ENCODE measurements around the gene GATAD1. TPM values are rescaled to one million over a fixed set of nuclear protein-coding genes. Genes with fewer than 3 reads are reported as not detected.
"Not testable (repeated sequence)": the region's sequence is repeated elsewhere in the genome, so short reads cannot be mapped to it uniquely, and the experiment has no call there.

Gene GATAD1, protein sequence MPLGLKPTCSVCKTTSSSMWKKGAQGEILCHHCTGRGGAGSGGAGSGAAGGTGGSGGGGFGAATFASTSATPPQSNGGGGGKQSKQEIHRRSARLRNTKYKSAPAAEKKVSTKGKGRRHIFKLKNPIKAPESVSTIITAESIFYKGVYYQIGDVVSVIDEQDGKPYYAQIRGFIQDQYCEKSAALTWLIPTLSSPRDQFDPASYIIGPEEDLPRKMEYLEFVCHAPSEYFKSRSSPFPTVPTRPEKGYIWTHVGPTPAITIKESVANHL
- total RNA-seq, result 41.6 and 44.6 TPM in 2 replicates
- polyA plus RNA-seq (2012), result 27.4 TPM

DNA sequence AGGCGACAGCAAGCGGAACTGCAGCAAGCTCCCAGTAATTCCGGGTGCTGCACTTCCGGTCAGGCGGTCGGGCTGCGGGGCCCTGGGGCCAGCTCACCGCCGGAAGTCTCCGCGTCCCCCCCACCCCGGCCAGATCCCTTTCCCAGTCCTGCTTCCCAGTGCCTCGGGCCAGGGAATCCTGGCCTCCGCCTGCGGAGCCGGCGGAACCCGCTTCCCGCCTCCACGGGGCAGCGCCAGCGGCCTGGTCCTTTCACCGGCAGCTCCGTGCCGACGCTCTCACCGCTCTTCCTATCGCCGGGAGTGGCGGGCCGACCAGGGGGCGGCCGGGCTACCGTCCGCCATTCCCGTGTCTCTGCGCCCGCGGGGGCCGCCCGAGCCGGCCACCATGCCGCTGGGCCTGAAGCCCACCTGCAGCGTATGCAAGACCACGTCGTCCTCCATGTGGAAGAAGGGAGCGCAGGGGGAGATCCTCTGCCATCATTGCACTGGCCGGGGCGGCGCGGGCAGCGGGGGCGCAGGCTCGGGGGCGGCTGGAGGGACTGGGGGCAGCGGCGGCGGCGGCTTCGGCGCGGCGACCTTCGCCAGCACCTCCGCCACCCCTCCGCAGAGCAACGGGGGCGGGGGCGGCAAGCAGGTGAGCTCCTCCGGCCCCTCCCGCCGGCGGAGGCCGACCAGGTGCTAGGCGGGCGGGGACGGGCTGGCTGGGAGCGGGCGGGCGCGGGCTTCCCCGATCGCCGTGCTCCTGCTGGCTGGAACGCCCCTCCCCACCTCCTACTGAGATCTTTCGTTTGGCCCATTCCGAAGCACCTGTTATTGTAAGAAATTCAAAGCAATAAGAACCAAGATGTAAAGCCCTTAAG, at the start of gene GATAD1:
Gene GATAD1 (plus strand): TSS at position 138 of the 860 bp plus-strand sequence. CDS start 248 bp downstream, at position 386.
- DNase-seq (ENCODE audit: low read depth), result peak; percentile 97

DNA sequence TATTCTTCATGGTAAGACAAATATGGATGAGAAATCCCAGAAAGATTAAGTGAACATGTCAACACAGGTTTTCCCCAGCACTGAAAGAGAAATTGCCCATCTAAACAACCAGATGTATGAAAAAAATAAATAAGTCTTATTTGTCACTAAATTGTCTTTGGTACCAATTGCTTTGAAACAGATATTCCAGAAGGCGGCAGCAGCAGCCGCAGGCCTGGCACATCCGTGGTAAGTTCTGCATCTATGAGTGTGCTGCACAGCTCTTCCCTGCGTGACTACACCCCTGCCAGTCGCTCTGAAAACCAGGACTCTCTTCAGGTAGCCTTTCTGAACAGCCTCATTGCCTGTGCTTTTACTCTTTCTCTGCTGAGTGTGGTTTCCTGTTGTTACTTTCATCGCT, 49.7 kb upstream of the GATAD1 start:
- DNase-seq (ENCODE audit: low read depth), result no peak

DNA sequence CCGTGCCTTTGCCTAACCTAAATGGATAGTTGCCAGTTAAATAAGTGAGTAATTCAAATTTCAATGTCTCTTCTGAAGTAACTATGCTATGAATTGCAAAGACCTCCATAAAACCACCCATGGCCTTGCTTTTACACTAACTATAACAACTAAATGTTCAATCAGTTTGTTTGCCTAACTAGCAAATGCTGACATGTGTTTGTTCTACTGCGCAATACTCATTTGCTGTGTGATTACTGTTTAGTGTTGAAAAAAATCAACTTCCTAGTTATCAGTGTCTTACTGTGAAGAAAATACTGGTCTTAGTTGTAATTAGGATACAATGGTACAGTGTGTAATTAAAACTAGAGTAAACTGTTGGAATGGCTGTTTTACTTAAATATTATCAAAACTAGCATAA, 47.3 kb upstream of the GATAD1 start:
- DNase-seq (ENCODE audit: low read depth), result no peak

DNA sequence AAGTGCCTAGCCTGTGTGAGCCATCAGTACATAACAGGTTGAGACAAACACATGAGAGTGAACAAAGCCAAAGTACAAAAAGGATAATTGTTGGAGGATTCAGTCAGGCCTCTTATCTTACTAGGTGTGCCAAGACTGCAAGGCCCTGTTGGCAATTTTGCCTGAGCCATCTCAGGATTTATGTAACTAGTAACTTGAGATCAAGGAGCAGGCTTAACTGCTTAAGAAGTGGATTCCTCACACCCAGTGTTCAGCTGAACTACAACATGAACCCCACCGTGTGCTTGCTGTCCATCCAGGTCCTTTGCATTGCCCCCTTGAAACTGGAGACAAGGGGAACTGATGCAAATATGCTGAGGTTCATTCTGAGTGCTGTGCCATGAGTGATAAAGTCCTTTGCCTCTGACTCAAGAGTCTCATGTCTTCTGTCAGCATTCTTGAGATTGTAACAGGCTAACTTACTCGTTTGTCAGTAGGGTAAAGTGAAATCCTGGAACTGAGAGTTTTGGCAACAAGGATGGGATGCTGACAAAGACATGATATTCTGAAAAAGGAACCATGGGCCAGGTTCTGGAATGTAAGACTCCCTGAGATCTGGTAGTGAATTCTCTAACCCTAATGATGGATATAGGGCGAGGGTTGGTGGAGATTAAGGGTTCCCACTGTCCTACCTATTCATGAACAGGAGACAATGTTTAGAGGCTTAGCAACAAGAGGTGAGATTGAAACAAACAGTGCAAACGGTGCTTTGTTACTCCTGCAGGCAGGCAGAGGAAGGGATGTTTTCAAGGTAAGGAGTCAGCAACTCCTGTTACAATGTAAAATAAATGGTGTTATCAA, 44.1 kb upstream of the GATAD1 start:
- peak; percentile 37 for DNase-seq (ENCODE audit: low read depth)

DNA sequence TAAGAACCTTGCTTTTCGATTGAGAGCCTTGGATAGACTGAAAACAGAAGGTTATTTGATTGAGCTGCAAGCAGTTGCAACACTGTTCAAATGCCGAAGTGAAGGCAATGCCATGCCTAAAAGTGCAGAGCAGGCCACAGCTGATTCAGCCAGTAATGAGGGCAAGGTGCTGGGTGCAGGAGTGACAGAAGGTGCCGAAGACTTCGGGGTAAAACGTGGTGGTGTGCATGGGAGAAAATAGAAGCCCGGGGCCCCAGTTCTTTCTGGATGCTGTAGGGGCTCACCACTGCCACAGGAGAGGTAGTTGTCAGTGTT, 43.6 kb upstream of the GATAD1 start:
- DNase-seq (ENCODE audit: low read depth), result no peak

DNA sequence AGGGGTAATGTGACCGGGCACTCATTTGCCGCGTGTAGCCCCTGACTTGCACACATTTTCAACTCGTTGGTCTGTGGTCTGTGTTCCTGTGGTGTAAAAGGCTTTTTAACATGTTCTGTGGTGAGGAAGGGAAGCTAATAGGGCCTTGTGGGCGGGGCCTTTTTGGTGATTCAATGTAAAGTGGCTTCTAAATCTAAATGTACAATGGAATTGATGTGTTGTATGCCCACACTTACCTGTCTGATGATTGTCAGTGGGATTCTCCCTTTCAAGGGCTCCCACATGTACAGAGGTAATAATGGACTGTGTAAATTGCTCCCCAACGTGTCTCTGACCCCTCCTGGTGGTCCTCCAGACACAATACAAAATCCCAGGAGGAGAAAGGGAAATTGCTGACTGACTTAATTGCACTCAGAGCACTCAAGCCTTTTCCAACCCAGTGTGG, 43.1 kb upstream of the GATAD1 start:
- no peak for DNase-seq (ENCODE audit: low read depth)

DNA sequence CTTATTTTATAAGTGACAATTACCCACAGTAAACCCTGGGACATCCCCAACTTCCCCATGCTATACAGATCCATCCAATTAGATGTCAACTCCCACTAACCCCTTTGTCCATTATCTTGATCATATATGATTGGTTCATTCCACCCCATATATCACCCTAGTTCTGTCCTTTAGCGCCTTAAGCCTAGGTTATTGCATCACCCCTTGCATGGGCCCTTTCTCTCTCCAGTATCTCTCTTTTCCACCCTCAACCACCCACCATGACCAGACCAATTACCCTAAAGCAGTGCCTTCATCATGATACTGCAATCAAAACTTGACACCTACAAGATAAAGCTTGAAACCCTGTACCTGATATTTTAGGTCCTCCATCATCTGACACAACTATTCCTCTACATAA, 37.9 kb upstream of the GATAD1 start:
- no peak for DNase-seq (ENCODE audit: low read depth)

DNA sequence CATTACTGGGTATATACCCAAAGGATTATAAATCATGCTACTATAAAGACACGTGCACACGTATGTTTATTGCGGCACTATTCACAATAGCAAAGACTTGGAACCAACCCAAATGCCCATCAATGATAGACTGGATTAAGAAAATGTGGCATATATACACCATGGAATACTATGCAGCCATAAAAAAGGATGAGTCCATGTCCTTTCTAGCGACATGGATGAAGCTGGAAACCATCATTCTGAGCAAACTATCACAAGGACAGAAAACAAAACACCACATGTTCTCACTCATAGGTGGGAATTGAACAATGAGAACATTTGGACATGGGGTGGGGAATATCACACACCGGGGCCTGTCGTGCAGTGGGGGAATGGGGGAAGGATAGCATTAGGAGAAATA, 37.1 kb upstream of the GATAD1 start:
- not testable (repeated sequence) for DNase-seq (ENCODE audit: low read depth)

DNA sequence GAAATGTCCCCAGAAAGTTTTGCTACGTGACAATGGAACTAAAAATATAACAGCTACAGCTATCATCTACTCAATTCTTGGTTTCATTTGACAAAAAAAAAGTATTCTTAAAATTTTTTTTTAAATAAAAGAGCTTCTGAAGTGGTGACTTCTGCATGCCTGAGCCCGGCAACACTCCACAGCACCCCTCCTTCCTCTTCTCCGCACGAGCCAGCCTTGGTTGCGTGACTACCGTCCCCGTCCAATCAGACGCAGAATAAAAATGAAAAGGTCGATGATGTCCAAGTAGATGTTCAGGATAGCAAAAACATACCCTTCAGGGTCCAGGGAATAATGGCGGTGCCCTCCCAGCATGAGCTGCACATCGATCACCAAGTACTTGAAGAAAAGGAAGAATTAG, 34.5 kb upstream of the GATAD1 start:
- DNase-seq (ENCODE audit: low read depth), result no peak

DNA sequence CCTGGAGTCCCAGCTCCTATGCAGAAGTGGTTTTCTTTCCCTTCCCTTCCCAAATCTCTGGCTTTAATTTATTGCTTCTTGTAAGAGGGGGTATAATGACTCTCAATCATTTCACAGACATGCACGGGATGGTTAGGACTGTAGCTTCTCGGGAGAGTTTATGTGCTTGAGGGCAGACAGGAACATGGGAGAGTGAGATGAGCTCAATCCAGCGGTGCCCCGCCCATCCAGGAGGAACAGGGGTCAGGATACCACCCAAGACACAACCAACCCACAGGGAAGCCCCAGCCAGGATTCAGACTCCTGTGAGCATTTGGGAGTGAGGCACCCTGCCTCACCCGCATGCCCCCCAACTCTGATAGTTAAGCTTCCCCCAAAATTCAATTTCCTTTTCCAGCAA, 33.7 kb upstream of the GATAD1 start:
- DNase-seq (ENCODE audit: low read depth), result no peak

DNA sequence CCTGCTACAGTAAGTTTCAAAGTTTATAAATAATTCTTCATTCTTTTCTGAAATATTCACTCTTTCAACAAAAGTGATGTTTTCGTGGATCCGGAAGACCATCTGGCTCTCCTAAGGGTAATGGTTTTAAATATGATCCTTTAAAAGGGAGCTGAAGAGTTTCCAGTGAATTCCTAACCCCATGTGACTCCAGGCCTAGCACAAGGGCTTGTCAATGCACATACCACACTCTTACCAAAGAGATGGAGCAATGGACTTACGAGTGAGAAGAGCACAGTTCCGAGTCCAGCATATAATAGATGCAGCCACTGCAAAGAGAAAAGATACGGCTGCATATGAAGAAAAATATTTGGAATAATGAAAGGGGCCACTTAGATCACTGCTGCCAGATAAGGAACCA, 32.1 kb upstream of the GATAD1 start:
- DNase-seq (ENCODE audit: low read depth), result no peak

DNA sequence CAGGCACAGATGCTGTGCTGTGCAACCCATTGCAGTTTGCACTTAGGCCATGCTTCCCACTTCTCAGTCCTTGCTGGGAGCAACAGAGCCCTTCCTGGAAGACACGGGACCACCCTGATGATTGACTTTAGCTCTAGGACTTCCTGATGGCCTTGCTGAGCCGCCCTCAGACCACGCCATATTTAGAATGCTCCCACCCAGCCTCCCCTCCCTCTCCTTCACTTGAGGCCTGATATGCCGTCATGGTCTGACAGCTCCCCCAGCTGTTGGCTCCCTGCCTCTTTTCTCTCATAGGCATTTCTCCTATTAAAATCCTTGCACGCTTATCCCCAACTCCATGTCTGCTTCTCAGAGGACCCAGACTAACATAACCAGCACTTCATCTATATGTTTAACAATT, 29.4 kb upstream of the GATAD1 start:
- DNase-seq (ENCODE audit: low read depth), result no peak

DNA sequence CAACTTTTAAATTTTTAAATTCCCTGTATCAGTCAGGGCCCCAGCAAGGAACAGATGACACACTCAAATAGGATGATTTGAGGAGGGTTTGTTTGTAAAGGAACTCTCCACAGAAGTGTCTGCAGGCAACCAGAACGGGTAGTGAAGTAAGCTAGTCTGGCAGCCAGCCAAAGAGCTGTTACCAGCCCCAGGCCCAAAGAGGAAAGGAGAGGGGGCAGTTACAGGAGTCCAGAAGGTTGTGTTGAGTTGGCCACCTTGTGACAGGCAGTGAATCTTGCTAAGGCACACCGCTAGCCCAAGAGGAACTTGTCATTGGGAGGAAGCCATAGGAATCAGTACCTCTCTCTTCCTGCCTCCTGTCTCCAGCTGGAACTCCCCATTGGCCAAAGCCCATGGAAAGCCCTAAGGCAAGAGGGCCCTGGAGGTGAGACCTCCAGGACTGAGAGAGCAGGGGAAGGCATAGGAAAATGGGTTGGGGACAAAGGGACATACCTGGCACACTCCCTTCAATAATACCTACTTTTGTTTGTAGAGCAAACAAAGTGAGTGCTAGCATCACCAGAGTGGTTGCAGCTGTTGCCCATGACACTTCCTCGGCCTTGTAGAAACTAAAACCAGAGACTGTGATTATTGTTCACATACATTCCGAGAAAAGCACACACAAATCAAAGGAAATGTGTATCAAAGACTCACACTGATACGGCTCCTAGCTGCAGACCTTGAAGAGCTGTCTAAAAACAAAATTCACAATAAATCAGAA, 25.4 kb upstream of the GATAD1 start:
- DNase-seq (ENCODE audit: low read depth), result no peak

DNA sequence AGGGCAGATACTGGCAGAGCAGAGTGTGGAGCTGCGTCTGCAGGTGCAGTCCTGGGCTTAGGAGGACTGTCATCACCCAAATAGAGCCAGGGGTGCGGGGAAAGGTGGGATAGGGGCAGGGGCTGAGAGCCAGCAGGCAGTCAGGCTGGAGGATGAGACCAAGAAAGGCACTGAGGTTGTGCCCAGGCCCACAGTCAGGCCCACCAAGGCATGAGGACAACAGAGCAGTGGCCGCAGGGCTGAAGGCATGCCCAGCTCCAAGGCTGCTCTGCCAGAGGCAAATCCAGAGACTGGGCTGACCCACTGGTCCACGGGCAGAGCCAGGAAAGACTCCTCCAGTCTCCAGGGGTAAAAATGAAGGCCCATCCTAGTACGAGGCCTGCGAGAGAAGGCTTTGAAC, 24.4 kb upstream of the GATAD1 start:
- no peak for DNase-seq (ENCODE audit: low read depth)

DNA sequence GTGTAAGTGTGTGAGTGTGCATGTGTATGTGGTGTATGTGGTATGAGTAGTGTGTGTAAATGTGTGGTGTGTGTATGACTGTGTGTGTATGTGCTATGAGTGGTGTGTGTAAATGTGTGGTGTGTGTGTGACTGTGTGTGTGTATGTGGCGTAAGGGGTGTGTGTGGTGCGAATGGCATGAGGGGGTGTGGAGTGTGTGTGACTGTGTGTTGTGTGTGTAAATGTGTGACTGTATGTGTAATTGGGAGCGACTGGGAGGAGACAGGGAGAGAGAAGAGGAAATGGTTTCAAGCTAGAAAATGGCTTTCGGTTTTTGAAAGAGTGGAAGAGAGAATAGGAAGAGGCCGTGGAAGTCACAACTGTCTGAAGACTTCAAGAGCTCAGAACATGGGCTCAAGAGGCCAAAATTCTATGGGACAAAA, 23.6 kb upstream of the GATAD1 start:
- no peak for DNase-seq (ENCODE audit: low read depth)

DNA sequence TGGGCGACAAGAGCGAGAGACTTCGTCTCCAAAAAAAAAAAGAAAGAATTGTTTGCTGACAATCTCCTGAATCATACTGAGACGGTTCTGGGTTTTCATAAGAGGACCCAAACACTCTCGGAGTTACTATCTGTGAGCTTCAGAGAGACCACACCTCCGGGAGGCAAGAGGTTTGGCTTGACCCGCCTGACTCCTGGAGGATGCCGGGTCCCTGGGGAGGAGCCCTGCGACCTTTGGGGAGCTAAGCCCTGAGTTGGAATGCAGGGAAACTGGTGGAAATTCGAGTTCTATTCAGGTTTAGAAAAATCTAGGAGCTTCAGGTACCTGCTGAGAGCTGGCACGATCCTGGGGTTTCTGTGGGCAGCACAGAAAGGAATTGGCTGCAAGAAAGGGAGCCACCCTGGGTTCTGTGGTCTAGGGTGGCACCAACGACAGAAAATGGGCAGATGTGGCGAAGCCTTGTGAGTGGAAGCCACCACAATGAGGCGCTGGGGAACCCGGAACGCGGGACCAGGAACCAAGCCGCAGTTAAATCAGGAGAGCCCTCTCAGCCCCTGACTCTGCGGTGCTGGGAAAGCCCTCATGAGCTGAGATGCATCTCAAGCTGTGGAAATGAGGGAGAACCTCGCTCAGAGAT, 21.9 kb upstream of the GATAD1 start:
- no peak for DNase-seq (ENCODE audit: low read depth)

DNA sequence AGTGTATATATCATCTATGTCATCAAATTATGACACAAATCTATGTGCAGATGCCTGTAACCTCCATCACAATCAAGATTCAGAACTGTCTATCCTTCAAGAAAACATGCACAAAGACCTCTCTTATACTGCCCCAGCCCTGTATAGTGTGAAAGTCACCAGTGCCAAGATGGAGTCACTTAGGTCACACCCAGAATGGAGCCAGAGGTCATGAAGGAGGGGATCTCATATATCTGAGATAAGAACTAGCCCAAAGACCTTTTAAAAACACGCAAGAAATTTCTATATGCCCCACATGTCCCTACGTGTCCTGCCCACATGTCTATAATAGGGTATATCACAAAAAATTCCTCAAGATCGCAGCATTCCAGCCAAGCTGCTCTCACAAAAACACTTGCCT, 20.1 kb upstream of the GATAD1 start:
- no peak for DNase-seq (ENCODE audit: low read depth)

DNA sequence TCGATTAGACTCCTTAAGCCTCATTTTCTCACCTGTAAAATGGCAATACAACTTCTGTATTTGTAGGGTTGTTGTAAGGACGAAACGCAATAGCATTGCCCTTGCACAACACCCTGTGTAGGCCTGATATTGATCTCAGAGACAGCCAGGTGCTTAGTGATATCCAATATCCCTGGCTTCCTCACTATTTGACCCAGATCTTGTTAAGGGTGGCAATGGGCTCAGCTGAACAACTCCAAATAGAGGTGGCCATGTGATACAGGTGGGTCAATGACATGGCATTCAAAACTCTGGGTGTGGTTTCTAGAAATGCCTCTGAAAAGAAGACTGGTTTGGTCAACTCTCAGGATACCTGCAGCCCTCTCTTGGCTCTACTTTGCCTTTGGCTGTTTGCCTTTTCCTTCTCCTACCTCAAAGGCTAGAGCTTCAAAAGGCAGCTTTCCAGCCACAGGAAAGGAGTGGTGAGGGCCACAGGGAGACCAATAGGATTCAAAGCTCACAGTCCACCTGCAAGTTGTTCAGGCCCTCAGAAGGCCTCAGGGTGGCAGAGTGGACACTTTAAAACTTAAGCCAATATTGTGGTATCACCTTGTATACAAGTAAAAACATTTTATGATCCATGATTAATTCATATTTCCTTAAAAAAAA, 14.9 kb upstream of the GATAD1 start:
- no peak for DNase-seq (ENCODE audit: low read depth)

DNA sequence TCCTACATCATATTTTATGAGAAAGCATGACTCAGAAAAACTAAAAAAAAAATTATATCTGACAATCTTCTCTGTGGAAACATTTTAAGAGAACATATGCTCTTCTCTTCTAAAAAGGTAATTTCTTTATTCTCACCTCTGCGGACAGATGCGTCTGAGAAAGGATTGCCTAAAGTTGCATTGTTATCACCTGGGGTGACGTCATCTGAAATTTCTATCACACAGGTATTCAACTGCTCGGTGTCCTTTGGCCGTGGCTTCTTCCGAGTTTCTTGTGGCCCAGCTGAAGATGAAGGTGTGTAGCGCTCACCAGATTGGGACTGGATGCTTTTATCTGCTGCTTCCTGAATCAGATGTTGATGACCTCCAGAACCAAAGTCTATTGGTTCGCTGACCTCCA, 14.3 kb upstream of the GATAD1 start:
- no peak for DNase-seq (ENCODE audit: low read depth)

DNA sequence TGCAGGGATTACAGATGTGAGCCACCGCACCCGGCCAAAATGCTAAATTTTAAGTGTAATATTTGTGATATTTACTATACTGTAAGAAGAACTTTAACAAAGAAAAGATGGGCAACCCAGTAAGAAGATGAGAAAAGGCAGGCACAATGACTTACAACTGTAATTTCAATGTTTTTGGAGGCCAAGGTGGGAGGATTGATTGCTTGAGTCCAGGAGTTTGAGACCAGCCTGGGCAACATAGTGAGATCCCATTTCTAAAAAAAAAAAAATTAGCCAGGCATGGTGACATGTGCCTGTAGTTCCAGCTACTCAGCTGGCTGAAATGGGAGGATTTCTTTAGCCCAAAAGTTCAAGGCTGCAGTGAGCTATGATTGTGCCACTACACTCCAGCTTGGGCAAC, 11.7 kb upstream of the GATAD1 start:
- no peak for DNase-seq (ENCODE audit: low read depth)

Measured in myocyte (in vitro differentiated cells).